NK-92 (cell line): ENCODE measurements around the gene IGLL5.

Experiments used
- DNase-seq: peaks from one replicate; lab custom pipeline; 2025; ENCODE audit not compliant: unreplicated experiment; lab: John Stamatoyannopoulos, UW

Gene IGLL5

GRCh38 chr22:22927196-22927887 lies 39.7 kb downstream of the IGLL5 start:
- DNase-seq, result no peak

DNA sequence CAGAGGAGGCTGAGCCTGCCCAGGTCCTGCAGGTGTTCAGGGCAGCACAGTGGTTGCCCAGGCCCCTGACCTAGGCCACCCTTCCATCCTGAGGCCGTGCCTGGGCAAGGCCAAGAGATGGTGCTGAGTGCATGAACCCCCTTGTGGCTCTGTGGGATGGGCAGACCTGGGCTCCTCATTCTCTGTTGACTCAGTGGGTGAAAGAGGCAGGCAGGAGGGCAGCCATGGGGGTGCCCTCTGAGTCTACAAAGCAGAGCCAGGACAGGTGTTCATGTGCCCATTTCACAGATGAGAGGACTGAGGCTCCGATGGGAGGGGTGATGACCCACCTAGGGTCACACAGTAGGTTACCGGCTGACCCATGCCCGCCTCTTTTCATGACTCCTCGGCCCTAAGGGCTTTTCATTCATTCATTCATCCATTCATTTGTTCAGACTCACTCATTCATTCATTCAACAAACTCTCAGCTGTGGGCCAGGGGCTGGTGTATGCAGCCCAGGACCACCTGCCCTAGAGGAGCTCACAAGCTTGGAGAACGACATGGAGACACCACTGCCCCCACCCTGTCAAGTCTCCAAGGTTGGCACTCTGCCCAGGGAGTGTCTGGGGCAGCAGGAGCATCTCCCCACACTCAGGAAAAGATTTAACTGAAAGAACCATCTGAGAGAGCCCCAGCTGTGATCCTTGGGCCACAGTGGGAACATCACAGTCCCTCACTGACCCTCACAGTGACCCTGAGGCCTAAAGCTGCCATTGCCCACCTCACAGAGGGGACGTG lies 40.5 kb downstream of the IGLL5 start:
- DNase-seq, result no peak

DNA sequence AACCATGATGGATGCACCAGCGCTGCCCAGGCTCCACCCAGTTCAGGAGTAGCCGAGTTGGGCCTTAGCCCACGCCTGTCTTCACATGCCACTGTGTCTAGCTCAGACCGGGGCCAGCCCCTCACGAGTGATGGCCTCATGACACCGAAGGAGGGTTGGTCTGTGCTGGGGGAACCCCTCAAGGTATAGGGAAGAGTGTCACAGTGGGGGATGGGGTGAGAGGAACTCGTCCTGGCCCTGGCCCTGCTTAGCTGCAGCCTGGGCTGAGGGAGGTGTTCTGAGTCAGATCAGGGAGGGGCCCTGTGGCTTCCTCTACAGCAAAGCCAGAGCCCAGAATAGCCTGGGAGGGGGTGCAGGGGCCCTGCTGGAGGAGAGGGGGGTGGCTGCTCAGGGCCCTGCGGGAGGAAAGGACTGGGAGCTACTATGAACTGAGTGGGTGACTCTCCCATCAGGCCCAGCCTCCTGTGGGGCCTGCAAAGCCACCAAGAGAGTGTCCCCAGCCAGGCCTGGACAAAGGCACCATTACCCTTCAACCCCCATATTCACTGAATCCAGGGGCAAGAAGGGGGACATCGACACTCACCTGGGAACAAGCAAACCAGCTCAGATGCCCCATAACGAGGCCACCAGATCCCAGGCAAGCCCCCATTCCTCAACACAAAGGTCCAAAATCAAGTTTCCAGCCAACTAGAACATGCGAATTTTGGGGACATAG lies 41.2 kb downstream of the IGLL5 start:
- no peak for DNase-seq

GRCh38 chr22:22929381-22930221 lies 42.0 kb downstream of the IGLL5 start:
- no peak for DNase-seq

DNA sequence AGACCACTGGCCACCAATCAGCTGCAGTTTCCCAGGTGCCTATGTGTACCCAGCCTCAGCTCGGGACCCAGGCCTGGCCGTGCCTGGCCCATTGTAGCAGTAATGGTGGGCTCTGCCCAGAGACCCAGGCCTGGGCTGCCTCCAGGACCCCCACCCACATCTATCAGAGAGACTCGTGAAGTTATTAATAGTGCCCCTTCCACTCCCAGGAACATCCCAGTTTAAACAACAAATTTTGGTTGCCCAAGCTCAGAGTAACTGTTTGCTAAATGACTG lies 42.5 kb downstream of the IGLL5 start:
- DNase-seq, result no peak

GRCh38 chr22:22930571-22931556 lies 43.2 kb downstream of the IGLL5 start:
- no peak for DNase-seq

DNA sequence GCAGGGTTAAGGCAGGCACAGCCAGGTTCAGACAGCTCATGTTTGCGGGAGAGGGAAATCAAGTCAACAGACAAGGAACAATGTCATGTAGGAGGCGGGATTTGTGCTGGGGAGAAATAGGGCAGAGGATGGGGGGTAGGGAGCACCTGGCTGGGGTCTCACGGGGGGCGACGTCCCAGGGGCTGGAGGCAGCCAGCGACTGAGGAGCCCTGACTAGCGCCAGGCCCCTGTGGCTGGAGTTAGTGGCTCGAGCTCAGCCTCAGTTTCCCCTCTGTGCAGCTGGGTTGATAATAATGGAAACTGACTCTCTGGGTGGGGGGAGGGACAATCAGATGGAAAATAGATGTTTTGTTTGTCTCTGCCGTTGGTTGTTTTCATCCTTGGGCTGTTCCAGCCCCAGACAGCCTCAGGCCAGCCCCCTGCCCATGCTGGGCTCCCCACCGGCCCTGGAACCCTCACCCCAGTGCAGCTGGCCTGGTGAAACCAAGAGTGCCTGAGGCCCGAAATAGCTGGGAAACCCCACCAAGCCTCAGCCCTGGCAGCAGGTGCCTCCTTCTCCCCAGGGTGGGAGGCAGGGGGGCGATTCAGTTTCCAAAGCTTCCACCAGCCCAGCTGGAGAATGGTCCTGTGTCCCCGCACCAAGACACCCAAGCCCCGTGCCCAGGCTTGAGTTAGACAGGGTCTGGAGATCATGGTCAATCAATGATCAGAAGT lies 44.1 kb downstream of the IGLL5 start:
- DNase-seq, result no peak

DNA sequence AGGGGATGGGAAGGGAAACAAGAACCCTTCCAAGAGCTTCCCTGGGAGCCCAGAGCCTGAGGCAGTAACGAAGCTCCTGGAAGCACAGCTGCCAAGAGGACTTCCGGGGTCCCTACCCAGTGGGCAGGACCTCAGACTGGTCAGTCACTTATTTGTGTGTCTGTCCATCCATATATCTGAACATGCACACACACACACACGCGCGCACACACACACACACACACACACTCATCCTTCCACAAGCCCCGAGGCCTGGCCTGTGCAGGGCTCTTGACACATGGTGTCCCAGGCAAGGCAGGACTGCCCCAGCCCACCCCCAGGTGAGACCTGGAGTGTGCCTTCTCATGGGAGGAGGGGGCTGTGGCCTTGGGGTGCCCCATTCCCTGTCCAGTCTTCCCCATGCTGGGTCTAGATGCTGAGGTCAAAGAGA lies 44.9 kb downstream of the IGLL5 start:
- DNase-seq, result no peak

GRCh38 chr22:22933100-22933806 lies 45.6 kb downstream of the IGLL5 start:
- no peak for DNase-seq

DNA sequence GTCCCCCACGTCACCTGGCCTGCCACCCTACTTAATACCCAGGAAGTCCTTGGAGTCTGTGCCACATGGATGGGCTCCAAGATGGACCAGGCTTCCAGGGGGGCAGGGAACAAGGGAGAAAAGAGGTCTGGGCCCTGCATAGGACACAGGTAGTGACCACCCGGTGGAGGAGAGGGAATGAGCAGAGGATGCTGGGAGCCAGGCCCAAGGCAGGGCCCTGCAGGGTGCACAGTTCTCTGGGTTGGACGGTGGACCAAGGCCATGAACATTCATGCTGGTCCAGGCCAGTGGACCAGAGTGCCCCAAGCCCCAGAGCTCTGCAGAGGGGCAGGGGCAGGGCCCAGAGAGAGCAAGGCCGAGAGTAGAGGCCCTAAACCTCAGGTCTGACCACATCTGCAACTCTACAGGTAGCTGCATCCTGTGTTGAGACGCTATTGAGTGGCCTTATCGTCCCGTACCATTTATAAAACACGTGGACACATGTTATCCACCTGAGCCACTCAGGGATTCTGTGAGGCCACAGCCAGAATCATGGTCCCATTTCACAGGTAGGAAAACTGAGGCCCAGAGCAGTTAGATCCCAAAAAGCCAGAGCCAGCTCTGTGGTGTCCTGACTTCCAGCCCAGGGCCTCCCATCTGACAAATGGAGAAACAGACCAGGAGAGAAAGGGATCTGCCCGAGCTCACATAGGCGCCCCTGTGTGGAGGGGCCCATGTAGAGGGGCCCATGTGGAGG lies 46.4 kb downstream of the IGLL5 start:
- DNase-seq, result no peak

DNA sequence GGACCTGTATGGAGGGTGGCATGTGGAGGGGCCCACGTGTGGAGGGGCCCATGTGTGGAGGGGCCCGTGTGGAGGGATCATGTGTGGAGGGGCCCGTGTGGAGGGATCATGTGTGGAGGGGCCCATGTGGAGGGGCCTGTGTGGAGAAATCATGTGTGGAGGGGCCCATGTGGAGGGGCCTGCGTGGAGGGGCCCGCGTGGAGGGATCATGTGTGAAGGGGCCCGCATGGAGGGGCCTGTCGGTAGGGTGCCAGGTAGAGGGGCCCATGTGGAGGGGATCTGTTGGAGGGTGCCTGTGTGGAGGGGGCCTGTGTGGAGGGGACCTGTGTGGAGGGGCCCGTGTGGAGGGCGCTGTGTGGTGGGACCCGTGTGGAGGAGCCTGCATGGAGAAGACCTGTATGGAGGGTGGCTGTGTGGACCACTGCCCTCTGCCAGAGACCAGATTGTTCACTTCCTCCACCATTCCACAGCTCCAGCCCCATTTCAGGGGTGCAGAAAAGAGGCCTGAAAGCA lies 47.0 kb downstream of the IGLL5 start:
- no peak for DNase-seq

GRCh38 chr22:22935056-22935545 lies 47.5 kb downstream of the IGLL5 start:
- DNase-seq, result no peak

DNA sequence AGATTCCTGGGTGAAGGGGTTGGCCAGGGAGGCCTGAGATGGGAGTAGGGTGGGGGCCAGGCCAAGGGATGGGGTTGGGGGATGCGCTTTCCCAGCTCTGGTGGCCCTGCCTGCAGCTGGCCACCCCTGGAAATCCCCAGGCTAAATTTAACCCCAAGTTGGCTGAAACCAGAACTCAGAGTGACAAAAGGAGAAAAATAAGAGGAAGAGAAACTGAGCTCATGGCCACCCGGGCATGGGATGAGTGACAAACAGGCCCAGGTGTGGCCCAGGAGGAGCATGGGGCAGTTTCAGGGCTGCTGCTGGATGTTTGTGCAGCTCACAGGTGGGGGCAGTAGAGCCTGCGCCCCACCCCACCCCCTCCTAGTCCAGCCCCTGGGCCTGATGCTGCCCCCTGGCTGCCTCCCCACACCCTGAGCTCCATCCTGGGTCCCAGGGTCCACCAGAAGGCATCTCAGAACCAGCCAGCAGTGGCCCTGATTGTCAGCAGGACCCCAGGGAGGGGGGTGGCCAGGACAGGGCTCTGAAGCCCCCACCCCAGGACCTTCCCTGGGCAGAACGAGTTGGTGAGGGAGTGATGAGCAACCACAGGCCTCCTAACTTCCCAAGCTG lies 48.0 kb downstream of the IGLL5 start:
- no peak for DNase-seq

- no peak for DNase-seq
Observed at GRCh38 chr22:22936180-22936914, 48.7 kb downstream of the IGLL5 start.

DNA sequence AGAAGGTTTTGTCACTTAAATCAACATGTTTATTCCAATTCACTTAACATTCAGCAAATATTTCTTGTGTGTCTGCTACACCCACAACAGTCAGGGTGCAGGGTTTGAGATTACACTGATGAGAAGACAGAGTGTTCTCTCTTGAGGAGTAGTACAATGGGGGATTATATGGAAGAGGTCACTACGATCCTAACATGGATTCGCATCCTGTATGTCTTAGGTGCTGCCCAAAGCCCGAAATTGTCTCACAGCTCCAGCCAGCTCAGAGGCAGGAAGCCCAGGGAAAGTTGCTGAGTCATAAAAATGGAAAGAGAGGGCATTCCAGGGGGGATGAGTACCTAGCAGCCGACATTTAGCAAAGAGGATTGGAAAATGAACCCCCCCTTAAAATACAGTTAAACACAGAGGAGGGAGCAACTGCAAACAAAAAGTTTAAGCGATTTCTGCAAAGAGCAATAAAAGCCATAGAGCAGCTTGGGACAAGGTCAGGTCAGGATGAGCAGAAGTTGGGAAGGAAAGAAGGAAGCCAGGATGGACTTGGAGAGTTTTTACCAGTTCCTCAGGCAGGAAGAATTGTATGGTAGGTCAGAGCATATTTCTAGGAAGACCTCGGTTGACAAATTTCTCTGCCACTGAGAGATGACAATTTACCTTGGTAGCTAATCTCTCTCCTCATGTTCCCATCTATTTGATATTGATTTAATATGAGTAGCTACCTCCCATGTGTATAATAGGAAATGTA lies 49.5 kb downstream of the IGLL5 start:
- DNase-seq, result no peak

- no peak for DNase-seq
Observed at GRCh38 chr22:22937894-22938480, 50.4 kb downstream of the IGLL5 start.
